Measurements from ENCODE around the gene EEPD1. TPM values are rescaled to one million over a fixed set of nuclear protein-coding genes. Genes with fewer than 3 reads are reported as not detected.

The EEPD1 gene
- polyA plus RNA-seq, 1 of the 3 experiments (the other 2 are of a cell fraction): 5.0 TPM

- Histone ChIP-seq H3K4me1 (ENCODE audit: control insufficient read depth in 1 of 2, insufficient read depth in 2 of 2, low read depth in 1 of 2, low read length in 1 of 2) (peaks cover 0 to 41% of the 10 kb centered on the region in 2 experiments; a peak in 3 of 4 replicates), H3K9me2 (no peaks in the 10 kb centered on the region), H3K9ac (no peak overlapping the region), H3K4me2 (no peak overlapping the region), H3K27ac (ENCODE audit: low read depth in 2 of 2, low read length in 1 of 2) (no peak overlapping the region; a peak in 1 of 4 replicates), H3K4me3 (ENCODE audit: low read depth in 2 of 2, low read length in 1 of 2) (no peak overlapping the region), H3K79me2 (ENCODE audit: insufficient read depth) (no peaks in the 10 kb centered on the region), H3K36me3 (replicated peaks in 1 of 2; ENCODE audit: control insufficient read depth in 1 of 2, insufficient read depth in 2 of 2, low read length in 1 of 2) (no peaks in the 10 kb centered on the region), H4K20me1 (ENCODE audit: insufficient read depth) (no peaks in the 10 kb centered on the region), H2AFZ (ENCODE audit: low read depth) (no peak overlapping the region), H3K9me3 (no peaks in the 10 kb centered on the region), H3F3A (replicated peaks; ENCODE audit: insufficient read depth) (no peaks in the 10 kb centered on the region), H3K27me3 (ENCODE audit: insufficient read depth) (no peaks in the 10 kb centered on the region)
- no peak for DNase-seq
- WGBS (ENCODE audit: low lambda C conversion rate): 89% methylated on average over 5 of the region's 5 CpGs
- CTCF ChIA-PET: interaction anchor here (0.7 to 2.2 kb wide), 5 partner anchors 9 to 216 kb away, joined by 3 to 7 read pairs (median 4); no protein-coding TSS in a partner anchor
- no peak for TF ChIP-seq TEAD4 (IDR thresholded peaks at IDR 0.05; ENCODE audit: borderline replicate concordance, insufficient read depth)
- TF ChIP-seq, protein P1, sequence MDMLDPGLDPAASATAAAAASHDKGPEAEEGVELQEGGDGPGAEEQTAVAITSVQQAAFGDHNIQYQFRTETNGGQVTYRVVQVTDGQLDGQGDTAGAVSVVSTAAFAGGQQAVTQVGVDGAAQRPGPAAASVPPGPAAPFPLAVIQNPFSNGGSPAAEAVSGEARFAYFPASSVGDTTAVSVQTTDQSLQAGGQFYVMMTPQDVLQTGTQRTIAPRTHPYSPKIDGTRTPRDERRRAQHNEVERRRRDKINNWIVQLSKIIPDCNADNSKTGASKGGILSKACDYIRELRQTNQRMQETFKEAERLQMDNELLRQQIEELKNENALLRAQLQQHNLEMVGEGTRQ (IDR thresholded peaks at IDR 0.05; ENCODE audit: borderline replicate concordance, low read depth, low read length): no peak
- no peak for TF ChIP-seq PBX3 (IDR thresholded peaks at IDR 0.05)
- TF ChIP-seq FOXM1 (IDR thresholded peaks at IDR 0.05; ENCODE audit: low read depth): no peak
- no peak for TF ChIP-seq JUND (IDR thresholded peaks at IDR 0.05)
- TF ChIP-seq TAF1 (IDR thresholded peaks at IDR 0.05; ENCODE audit: borderline replicate concordance, low read depth, low read length): no peak
- no peak for TF ChIP-seq NRF1 (IDR thresholded peaks at IDR 0.05; ENCODE audit: low read depth, low read length)
- TF ChIP-seq ELF1 (IDR thresholded peaks at IDR 0.05): no peak
- no peak for TF ChIP-seq TCF12 (IDR thresholded peaks at IDR 0.05)
- TF ChIP-seq SMC3 (IDR thresholded peaks at IDR 0.05; ENCODE audit: low read depth, low read length): no peak
- TF ChIP-seq, protein P2, sequence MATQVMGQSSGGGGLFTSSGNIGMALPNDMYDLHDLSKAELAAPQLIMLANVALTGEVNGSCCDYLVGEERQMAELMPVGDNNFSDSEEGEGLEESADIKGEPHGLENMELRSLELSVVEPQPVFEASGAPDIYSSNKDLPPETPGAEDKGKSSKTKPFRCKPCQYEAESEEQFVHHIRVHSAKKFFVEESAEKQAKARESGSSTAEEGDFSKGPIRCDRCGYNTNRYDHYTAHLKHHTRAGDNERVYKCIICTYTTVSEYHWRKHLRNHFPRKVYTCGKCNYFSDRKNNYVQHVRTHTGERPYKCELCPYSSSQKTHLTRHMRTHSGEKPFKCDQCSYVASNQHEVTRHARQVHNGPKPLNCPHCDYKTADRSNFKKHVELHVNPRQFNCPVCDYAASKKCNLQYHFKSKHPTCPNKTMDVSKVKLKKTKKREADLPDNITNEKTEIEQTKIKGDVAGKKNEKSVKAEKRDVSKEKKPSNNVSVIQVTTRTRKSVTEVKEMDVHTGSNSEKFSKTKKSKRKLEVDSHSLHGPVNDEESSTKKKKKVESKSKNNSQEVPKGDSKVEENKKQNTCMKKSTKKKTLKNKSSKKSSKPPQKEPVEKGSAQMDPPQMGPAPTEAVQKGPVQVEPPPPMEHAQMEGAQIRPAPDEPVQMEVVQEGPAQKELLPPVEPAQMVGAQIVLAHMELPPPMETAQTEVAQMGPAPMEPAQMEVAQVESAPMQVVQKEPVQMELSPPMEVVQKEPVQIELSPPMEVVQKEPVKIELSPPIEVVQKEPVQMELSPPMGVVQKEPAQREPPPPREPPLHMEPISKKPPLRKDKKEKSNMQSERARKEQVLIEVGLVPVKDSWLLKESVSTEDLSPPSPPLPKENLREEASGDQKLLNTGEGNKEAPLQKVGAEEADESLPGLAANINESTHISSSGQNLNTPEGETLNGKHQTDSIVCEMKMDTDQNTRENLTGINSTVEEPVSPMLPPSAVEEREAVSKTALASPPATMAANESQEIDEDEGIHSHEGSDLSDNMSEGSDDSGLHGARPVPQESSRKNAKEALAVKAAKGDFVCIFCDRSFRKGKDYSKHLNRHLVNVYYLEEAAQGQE (IDR thresholded peaks at IDR 0.05; ENCODE audit: low read depth, low read length): no peak
- TF ChIP-seq SIN3A (IDR thresholded peaks at IDR 0.05; ENCODE audit: borderline replicate concordance, low read depth, low read length): no peak
- TF ChIP-seq GATA2 (CRISPR knock-in tag; IDR thresholded peaks at IDR 0.05): no peak
- TF ChIP-seq, protein P3, sequence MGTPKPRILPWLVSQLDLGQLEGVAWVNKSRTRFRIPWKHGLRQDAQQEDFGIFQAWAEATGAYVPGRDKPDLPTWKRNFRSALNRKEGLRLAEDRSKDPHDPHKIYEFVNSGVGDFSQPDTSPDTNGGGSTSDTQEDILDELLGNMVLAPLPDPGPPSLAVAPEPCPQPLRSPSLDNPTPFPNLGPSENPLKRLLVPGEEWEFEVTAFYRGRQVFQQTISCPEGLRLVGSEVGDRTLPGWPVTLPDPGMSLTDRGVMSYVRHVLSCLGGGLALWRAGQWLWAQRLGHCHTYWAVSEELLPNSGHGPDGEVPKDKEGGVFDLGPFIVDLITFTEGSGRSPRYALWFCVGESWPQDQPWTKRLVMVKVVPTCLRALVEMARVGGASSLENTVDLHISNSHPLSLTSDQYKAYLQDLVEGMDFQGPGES (IDR thresholded peaks at IDR 0.05; ENCODE audit: low read depth, low read length): no peak
- TF ChIP-seq CHD2 (IDR thresholded peaks at IDR 0.05; ENCODE audit: low read length, partially characterized antibody): no peak
- TF ChIP-seq GABPA (IDR thresholded peaks at IDR 0.05; ENCODE audit: low read depth): no peak
- POLR2A ChIA-PET: no interaction called here
Measured at GRCh38 chr7:36201122-36201723, 48.2 kb downstream of the EEPD1 start.

All from SK-N-SH (cell line).